ENCODE results near the gene GLCE.
"Not testable (repeated sequence)": the region's sequence is repeated elsewhere in the genome, so short reads cannot be mapped to it uniquely, and the experiment has no call there.

GLCE gene

DNA sequence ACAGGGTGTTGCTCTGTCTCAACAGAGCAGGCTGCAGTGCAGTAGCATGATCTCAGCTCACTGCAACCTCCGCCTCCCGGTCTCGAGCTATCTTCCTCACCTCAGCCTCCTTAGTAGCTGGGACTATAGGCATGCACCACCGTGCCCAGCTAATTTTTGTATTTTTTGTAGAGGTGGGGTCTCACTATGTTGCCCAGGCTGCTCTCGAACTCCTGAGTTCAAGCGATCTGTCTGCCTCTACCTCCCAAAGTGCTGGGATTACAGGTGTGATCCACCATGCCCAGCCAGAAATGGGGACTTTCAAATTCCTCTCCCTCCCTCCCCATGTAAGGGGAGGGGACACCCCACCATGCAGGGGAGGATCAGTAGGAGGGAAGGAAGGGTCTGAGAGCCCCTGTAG, 141.7 kb downstream of the GLCE start:
- DNase-seq, result not testable (repeated sequence)

DNA sequence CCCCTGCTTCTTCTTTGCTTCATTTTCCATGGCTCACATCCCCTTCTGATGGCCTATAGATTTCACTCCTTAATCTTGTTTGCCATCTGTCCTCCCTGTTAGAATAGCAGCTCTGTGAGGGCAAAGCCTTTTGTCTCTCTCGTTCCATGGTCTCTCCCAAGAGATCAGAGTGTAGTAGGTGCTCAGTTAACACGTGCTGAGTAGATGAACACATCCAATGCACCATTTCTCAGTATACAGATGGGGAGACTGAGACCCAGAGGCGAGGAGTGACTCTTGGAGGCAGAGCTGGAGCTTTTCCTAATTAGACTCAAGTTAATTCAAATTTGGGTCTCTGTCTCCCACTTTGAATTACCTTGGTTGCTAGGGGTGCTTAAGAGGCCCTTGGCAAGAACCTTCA, 142.5 kb downstream of the GLCE start:
- no peak for DNase-seq

DNA sequence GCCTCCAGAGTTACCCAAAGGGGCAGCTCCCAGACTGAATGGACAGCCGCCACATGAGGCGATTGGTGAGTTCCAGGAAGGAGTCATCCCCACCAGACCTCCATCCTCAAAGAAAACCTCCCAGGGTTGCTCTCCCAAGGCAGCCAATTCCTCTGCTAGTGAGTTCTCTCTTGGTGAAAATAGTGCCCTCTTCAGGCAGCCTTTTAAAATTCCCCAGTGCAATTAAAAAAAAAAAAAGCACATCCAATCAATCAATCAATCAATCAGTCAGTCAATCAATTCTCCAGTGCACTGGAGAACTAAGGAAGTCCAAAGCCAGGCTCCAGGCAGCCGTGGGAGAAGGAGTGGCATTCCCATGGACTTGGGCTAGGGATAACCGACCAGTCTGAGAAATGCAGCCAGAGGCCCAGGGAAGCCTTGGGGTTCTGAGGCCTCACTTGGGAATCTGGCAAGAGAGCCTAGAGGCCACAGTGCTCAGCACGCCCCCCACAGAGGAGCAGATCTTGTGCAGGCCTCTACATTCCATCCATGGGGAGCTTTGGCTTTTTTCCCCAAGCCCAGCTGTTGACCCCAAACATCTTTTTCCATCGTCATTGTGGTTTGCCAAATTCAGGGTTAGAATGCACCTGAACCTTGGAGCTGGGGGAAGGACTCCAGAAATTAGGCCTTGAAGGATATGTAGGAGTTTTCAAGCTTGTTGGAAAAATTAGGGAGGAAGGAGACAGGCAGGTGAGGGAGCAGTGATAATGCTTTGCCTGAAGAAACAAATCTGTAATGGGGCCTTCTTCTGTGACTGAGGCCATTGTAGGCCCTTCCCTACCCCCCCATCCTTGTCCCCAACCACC, 143.1 kb downstream of the GLCE start:
- no peak for DNase-seq

DNA sequence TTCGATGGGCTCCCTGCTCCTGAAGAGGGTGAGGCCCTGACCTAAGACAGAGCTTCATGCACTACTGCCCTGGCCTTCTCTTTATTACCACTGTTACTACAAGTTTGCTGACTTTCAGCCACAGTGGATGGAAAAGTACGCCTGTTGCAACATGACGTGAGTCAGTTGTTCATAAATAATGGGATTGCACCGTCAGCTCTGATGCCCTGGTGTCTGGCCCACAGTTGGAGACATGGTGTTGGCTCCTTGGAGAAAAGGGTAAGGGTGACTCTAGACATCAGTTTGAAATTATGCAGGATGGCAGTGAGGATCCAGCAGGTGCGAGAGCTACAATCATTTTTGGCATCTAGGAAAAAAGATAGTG, 143.7 kb downstream of the GLCE start:
- no peak for DNase-seq

DNA sequence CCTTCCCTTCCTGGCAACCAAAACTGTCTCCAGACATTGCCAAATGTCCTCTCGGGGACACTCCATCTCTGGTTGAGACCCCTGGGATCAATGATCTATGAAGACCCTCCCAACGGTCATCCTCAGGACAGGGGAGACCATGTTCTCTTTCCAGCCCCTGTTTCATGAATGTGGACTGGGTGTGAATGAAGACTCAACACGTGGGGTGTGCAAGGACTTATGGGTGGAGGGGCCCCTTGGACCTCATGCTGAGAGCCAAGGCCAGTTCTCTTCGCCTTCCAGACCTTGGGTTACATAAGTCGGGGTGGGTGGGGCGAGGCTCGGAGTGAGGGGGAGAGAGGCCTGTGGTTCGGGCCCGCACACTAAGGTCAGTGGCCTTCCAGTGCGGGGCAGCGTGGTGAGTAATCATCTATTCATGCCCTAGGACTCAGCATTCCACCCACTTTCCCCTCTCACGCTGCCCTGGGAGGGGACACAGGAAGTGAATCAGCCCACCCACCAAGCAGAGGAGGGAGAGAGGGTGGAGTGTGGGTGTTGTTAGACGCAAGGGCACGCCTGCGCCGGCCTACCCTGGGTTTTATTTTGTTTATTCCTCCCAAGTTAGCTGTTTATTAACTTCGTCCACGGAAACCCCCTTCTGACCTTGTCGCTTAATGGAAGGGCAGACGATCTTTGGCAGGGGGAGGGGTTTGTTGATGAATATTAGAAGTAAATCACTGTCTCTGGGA, 144.9 kb downstream of the GLCE start:
- DNase-seq, result no peak

DNA sequence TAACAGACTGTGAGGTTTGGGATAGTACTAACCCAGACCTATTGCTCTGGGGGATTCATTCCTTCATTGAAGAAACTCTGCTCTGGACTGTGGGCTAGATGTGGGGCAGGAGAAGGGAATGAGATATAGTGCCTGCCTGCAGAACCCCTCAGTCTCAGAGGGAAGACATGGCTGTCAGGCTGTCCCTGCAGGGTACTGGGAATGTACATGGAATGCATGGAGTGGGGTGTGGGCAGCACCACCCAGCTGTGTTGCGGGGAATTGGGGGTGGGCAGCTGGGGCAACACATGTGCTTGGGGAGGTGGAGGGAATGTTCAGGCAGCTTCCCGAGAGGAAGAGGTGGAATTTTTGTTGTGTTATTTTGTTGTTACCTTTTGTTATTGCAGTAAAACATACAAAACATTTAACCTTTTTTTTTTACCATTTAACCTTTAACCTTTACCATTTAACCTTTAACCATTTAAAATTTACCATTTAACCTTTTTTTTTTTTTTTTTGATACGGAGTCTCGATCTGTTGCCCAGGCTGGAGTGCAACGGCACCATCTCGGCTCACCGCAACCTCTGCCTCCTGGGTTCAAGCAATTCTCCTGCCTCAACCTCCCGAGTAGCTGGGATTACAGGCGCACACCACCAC, 145.6 kb downstream of the GLCE start:
- DNase-seq, result no peak

DNA sequence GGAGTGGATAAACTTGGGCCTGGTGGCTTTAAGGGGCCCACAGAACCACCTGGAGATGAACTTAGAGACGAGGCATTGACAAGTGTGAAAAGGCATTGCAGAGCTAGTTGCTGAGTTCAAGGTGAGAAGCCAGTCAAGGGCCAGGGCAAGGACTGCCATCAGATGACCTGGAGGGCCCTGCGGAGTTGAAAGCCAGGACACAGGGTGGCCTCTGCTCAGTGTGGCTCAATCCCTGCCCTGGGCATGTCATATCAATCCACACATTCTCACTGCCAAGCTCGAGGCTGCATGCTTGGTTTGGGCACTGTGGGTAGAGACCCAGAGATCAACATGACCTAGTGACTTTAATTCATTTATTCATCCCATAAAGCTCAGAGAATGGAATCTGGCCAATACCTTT, 147.5 kb downstream of the GLCE start:
- no peak for DNase-seq

DNA sequence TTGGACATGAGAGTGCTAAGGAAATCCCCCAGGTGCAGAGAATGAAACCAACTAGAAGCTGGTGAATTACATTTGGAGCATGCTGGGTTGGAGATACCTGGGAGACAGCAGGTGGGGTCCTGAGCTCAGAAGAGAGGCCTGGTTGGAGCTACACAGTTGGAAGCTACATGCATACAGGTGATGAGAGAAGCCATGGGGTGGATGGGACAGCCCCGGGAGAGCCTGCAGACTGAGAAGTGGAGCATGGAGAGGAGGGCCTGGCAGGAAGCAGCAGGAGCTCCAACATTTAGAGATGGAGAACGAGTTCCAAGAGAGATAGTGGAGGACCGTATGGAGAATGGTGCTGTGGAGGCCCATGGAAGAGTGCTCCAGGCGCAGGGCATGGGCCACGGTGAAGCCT, 148.5 kb downstream of the GLCE start:
- no peak for DNase-seq

DNA sequence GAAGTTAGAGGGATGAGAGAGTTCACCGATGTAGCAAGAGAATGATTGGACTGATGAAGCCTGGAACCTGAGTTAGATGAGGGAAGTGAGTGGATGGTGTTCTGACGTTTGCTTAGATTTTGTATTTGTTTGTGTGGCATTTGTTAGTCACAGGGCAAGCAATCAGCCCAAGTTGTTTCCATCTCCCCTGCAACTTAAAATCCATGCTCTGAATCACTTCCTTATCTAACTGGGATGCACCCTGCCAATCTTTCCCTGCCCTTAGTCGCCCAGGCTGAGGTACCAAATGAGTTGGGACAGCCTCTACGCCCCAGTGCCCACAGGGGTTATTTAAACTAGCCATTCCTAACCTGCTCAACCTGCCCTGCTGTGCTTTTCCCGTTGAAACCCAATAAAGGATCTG, 150.9 kb downstream of the GLCE start:
- no peak for DNase-seq

DNA sequence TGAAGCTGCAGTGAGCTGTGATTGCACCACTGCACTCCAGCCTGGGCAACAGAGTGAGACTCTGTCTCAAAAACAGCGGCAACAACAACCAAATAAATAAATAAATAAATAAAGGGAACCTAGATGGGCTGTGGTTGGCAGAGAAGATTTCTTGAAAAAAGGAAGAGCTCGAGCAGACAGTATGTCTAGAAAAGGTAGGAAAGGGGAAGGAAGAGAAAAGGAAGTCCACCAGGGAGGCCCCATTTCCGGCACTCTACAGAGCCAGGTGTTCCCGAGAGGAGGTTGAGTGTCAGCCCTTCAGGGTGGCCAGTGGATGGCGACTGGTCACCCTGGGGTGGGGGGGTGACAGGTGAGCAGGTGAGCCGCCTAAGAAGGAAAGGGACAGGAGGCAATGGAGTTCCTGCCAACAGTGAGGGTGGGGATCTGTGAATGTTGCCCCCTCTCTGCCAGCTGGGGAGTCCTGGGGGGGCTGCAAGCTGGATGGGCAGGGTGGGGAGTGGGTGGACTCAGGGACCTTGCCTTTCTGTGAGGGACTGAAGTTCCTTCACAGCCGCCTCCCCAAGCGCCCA, 153.1 kb downstream of the GLCE start:
- no peak for DNase-seq

DNA sequence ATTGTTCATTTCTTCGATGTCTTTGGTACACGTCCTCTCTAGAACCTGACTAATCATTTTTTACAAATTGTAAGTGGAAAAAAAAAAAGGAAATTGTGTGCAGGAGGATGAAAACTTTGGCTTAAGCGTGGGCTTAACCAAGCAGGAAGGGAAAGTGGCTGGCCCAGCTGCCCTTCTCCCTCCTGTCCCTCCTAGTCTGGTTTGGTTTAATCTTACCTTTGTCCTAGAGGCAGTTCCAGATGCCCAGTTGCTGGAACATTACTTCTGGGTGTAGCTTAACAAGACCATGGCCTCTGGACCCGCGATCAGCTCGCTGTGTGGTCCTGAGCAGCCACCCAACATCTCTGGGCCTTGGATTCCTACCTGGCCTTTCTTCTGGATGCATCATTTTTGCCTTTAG, 153.7 kb downstream of the GLCE start:
- DNase-seq, result no peak

DNA sequence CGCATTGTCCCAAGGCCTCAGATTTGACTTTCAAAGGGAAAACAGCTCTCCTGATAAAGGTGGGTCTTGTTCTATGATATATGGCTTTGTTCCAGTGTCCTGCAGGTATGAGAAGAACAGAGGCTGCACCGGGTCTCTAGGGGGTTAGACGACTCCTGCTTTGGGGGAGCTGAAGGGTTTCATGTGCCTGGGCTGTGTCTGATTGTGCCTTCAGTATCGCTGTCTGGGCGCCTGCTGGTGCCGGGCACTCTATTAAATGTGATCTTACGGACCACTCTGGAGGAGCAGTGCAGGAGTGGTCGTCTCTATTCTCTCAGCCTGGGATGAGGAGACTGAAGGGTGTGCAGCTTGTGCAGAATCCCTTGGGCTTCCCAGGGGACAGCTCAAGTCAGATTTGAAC, 154.3 kb downstream of the GLCE start:
- no peak for DNase-seq

DNA sequence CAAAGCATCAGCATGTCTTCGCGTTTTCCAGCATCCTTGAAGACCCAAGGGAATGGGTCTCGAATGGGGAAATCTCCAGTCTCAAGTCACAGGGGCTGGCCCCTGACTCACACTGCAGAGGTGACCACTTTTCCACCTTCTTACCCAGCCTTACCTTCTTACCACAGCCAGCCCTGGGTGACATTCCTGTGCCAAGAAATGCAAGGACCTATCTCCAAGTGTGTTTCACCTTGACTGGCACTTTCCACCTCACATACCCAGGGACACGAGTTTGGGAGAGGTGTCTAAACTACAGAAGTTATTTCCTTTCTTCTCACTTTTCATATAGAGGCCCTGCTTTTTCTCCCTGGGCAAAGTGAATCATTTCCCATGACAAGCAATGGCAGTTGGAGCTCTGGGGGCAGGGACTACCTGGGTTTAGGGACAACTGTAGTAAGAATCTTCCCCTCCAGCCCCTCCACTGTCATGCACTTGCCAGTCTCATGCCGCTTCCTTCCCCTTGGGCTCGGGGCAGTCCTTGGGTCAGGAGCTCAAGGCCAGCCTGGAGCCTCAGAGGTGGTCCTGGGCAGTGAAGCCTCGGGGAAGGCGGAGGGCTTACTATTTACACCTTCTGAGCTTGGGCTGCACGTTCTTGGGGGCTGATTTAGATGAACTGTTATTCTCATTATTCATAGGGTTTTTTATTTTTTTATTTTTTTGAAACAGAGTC, 155.1 kb downstream of the GLCE start:
- DNase-seq, result no peak

DNA sequence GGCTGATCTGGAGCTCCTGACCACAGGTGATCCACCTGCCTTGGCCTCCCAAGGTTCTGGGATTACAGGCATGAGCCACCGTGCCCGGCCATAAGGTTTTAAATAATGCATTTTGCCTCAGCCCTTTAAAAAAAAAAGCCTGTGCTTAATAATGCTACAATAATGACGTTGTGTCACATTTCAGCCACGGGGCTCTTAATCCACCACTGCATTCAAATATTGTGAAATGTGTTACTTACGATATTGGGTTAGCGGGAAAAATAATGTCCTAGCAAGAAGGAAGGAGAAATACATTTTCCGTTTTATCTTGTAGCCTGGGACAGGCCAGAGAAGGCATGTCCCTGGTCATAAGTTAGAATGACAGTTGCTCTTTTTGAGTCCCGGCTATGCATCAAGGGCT, 155.9 kb downstream of the GLCE start:
- DNase-seq, result no peak

DNA sequence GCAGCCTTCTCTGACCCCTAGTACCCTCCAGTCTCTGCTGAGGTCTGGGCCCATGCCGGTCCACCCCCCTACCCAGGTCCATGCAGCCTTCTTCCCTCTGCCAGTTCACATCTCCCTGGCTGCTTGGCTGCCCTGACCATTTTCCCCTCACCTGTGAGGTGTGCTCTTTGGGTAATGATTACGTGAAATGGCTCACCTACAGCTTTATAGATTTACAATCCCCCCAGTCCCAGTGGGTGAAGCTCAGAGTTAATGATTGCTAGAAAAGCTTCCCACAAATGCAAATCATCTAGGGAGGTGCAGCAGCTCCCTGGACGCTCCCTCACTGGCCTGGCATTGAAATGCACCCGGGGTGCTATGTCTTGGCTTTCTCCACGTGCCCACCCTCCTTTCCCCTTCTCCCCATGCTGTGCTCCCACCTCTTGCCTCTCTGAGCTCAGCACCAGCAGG, 157.0 kb downstream of the GLCE start:
- no peak for DNase-seq

DNA sequence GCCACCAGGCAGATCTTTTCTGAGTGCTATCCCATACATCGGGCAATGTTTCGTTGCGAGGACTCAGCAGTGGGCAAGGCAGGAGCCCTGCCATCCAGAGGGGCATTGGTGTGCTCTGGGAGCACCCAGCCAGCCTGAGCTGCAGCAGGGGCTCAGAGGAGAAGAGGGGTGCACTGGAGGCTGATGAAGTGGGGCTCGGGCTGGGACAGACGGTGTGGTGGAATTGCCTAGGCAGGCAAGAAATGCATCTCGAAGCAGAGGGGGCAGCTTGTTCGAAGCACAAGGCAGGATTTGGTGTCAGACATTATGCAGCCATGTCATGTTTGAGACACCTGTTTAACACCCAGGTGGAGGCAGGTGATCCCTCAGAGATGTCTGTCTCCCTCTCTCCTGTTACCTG, 157.6 kb downstream of the GLCE start:
- no peak for DNase-seq

DNA sequence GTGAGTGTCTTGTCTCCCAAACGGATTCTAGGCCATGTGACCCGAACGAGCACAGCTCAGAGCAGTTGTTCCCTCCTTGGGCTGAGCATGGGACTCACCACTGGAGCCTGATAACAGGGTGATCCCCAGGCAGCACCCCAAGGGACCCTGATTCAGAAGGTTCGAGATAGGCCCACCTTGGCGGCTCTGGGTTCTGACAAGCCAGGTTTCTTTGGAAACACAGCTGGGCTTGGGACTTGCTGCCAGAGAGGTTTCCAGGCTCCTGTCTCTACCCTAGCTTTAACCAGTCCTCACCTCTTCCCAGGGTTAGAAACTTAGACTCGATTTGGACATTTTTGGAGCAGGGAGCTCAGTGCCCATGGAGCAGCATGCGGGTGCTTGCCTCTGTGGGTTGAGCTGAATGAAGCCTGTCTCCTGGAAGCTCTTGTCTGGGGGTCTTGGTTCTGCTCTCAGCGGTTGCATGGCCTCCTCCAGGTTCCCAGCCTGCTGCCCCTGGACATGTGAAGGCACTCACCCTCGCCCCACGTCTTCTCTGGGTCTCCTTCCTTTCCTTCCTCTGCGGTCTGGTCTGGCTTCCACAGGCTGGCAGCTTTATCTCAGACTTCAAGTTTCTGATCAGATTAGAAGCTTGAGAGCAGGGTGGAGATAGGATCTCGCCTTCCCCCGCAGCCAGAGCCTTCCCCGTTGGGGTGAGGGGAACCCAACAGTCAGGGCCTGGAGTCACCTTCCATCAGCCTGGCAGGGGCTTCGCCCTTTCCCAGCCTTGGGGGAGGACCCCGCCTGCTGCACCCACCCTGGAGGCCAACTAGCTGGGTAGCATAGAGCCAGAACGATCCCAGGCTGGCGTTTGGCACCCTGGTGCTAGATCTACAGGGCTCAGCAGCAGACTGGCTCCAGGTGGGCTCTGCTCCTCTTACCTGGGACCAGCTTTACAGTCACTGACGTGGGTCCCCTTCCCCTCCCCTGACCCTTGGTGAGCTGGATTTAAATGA, 159.2 kb downstream of the GLCE start:
- no peak for DNase-seq

DNA sequence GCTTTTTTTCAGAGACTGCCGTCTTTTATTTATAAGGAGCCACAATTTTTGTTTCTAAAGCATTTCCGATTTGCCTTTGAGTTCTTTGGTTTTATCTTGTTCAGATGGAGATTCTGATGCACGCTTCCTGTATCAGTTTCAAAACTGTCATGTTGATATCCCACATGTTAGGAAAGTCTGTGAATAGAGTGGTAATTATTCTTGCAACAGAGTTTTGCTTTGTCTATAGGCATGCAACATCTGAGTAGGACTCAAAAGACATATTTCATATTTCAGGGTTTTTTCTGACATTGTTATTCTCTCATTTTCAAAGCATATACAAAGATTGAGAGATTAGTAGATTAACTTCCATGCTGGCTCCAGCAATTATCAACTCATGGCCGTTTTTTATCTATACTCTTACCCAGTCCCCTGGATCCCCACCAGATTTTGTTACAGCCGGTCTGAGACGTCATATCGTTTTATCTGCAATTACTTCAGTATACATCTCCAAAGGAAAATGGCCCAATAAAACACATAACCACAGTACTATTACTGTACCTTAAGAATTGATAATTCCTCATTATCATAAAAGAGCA, 160.6 kb downstream of the GLCE start:
- no peak for DNase-seq

All from NCI-H446 treated with DMSO at 0.1 percent for 48 hours (cell line).